Astrocyte of the hippocampus (primary cell): ENCODE data around the gene LGALS4.
"Not testable (repeated sequence)": the region's sequence is repeated elsewhere in the genome, so short reads cannot be mapped to it uniquely, and the experiment has no call there.

Source experiments
- DNase-seq: peaks from one replicate; pipeline ENCODE4 v3.0.0; 2011; ENCODE audit warnings: low read depth, low spot score

Gene LGALS4

GRCh38 chr19:38821230-38821825 is 8.6 kb upstream of the LGALS4 start:
- DNase-seq = not testable (repeated sequence)

GRCh38 chr19:38819231-38819920 is 6.6 kb upstream of the LGALS4 start:
- no peak for DNase-seq

DNA sequence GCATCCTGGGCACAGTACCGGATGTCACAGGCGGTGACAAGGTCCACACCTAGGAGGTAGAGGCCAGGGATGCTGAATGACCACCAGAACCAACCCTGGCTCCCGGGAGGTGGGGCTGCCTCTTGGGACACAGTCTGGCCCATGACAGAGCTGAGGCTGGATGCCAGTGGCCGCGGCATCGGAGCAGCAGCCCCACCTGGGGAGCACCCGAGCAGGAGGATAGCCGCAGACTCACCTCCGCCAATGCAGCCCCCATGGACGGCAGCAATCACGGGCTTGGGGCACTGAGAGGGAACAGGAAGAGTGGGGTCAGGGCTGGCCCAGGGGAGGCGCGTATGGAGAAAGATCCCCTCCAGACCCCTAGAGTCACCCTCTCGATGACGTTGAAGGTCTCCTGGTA is 4.3 kb upstream of the LGALS4 start:
- no peak for DNase-seq

- DNase-seq = no peak
Observed at GRCh38 chr19:38816131-38816750, 3.5 kb upstream of the LGALS4 start.

GRCh38 chr19:38815059-38816001 is 2.6 kb upstream of the LGALS4 start:
- no peak for DNase-seq

- not testable (repeated sequence) for DNase-seq
Observed at GRCh38 chr19:38813932-38814331, 1.2 kb upstream of the LGALS4 start.

- no peak for DNase-seq
Observed at GRCh38 chr19:38813323-38813722, 578 bp upstream of the LGALS4 start.

- no peak for DNase-seq
Observed at GRCh38 chr19:38812009-38812840, 520 bp downstream of the LGALS4 start.

GRCh38 chr19:38809592-38810252 is 3.0 kb downstream of the LGALS4 start:
- no peak for DNase-seq

DNA sequence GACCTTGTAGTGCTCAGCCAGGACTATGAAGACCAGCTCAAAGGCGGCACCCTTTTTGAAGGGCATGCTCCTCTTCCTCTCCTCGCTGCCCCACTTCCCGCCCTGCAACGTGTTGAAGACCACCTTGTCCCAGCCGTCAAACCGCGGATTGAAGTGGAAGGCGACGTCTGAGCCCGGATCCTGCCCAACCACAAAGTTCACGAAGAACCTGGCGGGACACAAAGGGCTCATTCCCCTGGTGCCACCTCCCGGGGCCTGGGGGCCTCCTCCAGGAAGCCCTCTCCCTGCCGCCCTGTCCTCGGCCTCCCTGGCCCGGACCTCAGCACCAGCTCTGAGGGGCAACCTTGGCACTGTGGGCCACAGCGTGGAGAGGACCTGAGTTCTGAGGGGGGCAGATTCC is 4.0 kb downstream of the LGALS4 start:
- no peak for DNase-seq

- DNase-seq = not testable (repeated sequence)
Observed at GRCh38 chr19:38807374-38808098, 5.2 kb downstream of the LGALS4 start.

DNA sequence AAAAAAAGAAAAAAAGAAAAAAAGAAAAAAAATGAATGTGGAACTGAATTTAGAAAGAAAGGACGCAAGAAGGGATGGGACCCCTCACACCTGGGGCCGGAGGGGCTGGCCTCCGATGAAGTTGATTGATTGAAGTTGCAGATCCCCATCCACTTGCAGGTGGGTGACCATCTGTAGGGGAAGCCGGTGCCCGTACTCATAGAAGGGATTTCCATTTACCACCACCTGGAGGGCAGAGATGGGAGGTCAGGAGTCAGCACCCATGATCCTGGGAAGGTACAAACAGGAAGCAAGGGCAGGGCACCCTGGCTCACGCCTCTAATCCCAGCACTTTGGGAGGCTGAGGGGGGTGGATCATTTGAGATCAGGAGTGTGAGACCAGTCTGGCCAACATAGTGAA is 6.4 kb downstream of the LGALS4 start:
- DNase-seq = no peak

- no peak for DNase-seq
Observed at GRCh38 chr19:38805180-38805579, 7.6 kb downstream of the LGALS4 start.

DNA sequence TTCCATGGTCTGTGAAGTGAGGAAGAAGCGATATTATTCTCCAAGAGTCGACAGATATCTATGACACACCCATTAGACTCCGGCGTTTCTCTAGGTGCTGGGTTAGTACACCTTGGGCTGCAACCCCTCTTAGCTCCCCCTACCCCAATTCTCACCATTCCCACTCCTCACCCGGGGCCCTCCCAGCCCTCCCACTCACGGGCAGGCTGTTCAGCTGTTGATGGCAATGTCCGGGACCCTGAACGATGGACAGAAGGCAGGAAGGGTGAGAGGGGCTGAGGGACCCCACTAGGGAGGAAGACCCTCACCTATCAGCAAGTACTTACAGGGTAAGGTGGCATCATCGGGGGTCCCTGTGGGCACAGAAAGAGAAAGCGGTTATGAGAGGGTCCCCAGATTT is 9.2 kb downstream of the LGALS4 start:
- no peak for DNase-seq

DNA sequence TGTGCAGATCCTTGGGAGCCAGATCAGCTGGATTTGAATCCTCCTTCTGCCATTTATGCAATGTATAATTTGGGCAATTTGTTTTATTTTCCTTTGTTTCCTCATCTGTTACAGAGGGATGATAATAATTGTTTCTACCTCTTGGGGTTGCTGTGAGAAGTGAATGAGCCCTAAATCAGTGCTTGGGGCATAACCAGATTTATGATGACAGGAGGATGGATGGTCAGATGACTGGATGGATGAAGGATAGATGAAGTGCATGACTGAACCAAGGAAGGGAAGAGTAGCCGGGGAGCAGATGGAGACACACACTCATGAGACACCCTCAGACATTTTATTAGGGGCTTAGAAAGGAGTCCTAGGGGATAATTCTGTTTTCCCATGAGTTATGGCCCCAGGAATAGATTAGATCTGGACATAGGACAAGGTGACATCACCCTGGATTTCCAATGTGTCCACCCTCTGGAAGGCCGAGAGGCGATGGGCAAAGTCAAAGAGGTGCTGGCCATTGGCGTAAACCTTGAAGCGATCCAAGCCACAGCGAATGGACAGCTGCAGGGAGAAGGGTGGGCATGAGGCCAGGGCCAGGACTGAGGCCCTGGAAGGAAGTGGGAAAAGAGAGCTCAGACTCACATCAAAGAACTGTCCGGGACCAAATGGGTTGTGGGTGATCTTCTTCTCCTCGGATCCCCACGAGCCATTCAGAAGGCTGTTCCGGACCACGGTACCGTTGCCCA is 11.2 kb downstream of the LGALS4 start:
- DNase-seq = no peak

DNA sequence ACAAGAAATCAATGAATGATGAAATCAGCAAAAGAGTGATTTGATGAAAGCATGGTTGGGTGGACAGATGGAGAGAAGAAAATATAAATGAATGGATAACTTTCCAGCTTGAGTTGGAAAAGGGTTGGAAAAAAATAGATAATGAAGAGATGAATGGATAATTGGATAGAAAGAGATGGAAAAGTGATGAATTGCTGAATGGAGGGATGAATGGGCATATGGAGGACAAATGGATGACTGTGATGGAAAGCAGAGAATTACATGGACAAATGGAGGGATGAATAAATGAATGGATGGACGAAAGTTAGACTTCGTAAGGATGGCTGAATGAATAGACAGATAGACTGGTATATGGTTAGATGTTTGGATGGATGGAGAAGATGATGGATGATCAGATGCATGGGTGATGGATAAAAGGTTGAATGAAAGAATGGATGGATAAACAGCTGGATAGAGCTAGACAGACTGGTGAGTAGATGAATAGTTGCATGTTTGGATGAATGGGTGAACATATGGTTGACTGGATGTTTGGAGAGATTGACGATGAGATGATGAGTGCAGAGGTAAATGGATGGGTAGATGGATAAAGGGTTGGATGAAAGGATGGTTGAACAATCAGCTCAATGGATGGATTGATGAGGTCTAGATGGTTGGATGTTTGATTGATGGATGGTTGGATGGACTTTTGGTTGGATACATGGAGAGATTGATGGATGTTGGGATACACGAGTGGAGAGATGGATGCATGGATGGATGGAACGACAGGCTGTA is 12.0 kb downstream of the LGALS4 start:
- DNase-seq = no peak

GRCh38 chr19:38799104-38799503 is 13.6 kb downstream of the LGALS4 start:
- no peak for DNase-seq

DNA sequence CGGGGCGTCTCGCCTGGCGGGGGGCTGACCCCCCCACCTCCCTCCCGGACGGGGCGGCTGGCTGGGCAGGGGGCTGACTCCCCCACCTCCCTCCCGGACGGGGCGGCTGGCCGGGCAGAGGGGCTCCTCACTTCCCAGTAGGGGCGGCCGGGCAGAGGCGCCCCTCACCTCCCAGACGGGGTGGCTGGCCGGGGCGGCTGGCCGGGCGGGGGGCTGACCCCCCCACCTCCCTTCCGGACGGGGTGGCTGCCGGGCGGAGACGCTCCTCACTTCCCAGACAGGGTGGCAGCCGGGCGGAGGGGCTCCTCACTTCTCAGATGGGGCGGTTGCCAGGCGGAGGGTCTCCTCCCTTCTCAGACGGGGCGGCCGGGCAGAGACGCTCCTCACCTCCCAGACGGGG is 15.0 kb downstream of the LGALS4 start:
- DNase-seq = not testable (repeated sequence)
